Loucy (cell line): ENCODE data around the gene TLCD5.

ENCODE experiments used
- H2AFZ ChIP-seq: fragments of 200-600 bp; sonication (generic); 2 replicates; pipeline ENCODE4 v1.6.0; 2016; ENCODE audit warnings: antibody characterized with exemption, mild to moderate bottlenecking, low read length, moderate library complexity
- H3F3A ChIP-seq: fragments of 200-600 bp; 2 replicates; pipeline ENCODE4 v1.6.0; 2016; ENCODE audit warnings: antibody characterized with exemption, low read depth, mild to moderate bottlenecking
- H3K27me3 ChIP-seq: fragments of 200-600 bp; sonication (generic); 2 replicates; pipeline ENCODE4 v1.6.1; 2014; ENCODE audit warnings: low read length, mild to moderate bottlenecking; ENCODE audit not compliant: insufficient read depth, poor library complexity, severe bottlenecking
- H3K36me3 ChIP-seq: fragments of 200-600 bp; sonication (generic); 2 replicates; pipeline ENCODE4 v1.6.1; 2016; ENCODE audit warnings: low read length; ENCODE audit not compliant: insufficient read depth
- H3K4me1 ChIP-seq: fragments of 200-600 bp; sonication (generic); 2 replicates; pipeline ENCODE4 v1.5.1; 2014; ENCODE audit warnings: low read length, mild to moderate bottlenecking; ENCODE audit not compliant: insufficient read depth, poor library complexity, severe bottlenecking
- H3K4me2 ChIP-seq: fragments of 200-600 bp; sonication (generic); 2 replicates; pipeline ENCODE4 v1.6.0; 2014; ENCODE audit warnings: antibody characterized with exemption, low read length, low read depth, mild to moderate bottlenecking; ENCODE audit not compliant: poor library complexity, severe bottlenecking
- H3K4me3 ChIP-seq: fragments of 200-600 bp; sonication (generic); 2 replicates; pipeline ENCODE4 v1.5.1; 2014; ENCODE audit warnings: low read length, mild to moderate bottlenecking, mixed read lengths; ENCODE audit not compliant: poor library complexity, severe bottlenecking
- H3K79me2 ChIP-seq: fragments of 200-600 bp; sonication (generic); 2 replicates; pipeline ENCODE4 v1.6.1; 2014; ENCODE audit warnings: low read length; ENCODE audit not compliant: insufficient read depth
- H3K9ac ChIP-seq: fragments of 200-600 bp; sonication (generic); 2 replicates; pipeline ENCODE4 v1.6.0; 2014; ENCODE audit warnings: mild to moderate bottlenecking, low read depth, low read length, moderate library complexity; ENCODE audit not compliant: poor library complexity, severe bottlenecking
- H3K9me2 ChIP-seq: fragments of 200-600 bp; sonication (generic); replicated peaks from 2 replicates; pipeline ENCODE4 v1.6.1; 2016; ENCODE audit warnings: low read depth, low read length, mixed read lengths
- H3K9me3 ChIP-seq: fragments of 200-600 bp; sonication (generic); 2 replicates; pipeline ENCODE4 v1.6.1; 2014; ENCODE audit warnings: mild to moderate bottlenecking, antibody characterized with exemption, low read length, low read depth; ENCODE audit not compliant: insufficient read depth
- H4K20me1 ChIP-seq: fragments of 200-600 bp; sonication (generic); 2 replicates; pipeline ENCODE4 v1.6.0; 2014; ENCODE audit warnings: antibody characterized with exemption, low read length, mild to moderate bottlenecking; ENCODE audit not compliant: insufficient read depth, poor library complexity, severe bottlenecking
- CTCF ChIP-seq: fragments of 200-600 bp; sonication (generic); conservative IDR thresholded peaks from 2 replicates; pipeline ENCODE4 v1.5.1; 2014; ENCODE audit warnings: mild to moderate bottlenecking, antibody characterized with exemption, low read length
- EZH2phosphoT487 ChIP-seq: fragments of 200-600 bp; IDR thresholded peaks from 2 replicates; pipeline ENCODE4 v1.6.1; 2018; ENCODE audit warnings: antibody characterized with exemption, mild to moderate bottlenecking, moderate library complexity, borderline replicate concordance

The TLCD5 gene

GRCh38 chr11:120305286-120305685, 19.8 kb upstream of the TLCD5 start:
- no peaks in the 10 kb centered on the region for H3K27me3 ChIP-seq
- H3K4me3 ChIP-seq: no peak overlapping the region
- no peaks in the 10 kb centered on the region for H4K20me1 ChIP-seq
- TF ChIP-seq CTCF (no peak), EZH2phosphoT487 (no peak)
- no peaks in the 10 kb centered on the region for H3F3A ChIP-seq
- no peaks in the 10 kb centered on the region for H3K79me2 ChIP-seq
- H3K9ac ChIP-seq: no peak overlapping the region
- H2AFZ ChIP-seq: no peak overlapping the region
- H3K9me3 ChIP-seq: no peaks in the 10 kb centered on the region
- H3K4me1 ChIP-seq: no peaks in the 10 kb centered on the region
- H3K4me2 ChIP-seq: no peak overlapping the region
- H3K9me2 ChIP-seq: no peaks in the 10 kb centered on the region
- no peaks in the 10 kb centered on the region for H3K36me3 ChIP-seq

GRCh38 chr11:120306519-120307242, 18.4 kb upstream of the TLCD5 start:
- Histone ChIP-seq H3K79me2 (no peaks in the 10 kb centered on the region), H2AFZ (no peak overlapping the region), H3K4me2 (no peak overlapping the region), H3K9me2 (no peaks in the 10 kb centered on the region), H3K9ac (no peak overlapping the region), H4K20me1 (no peaks in the 10 kb centered on the region), H3F3A (no peaks in the 10 kb centered on the region), H3K27me3 (no peaks in the 10 kb centered on the region), H3K36me3 (no peaks in the 10 kb centered on the region), H3K9me3 (no peaks in the 10 kb centered on the region), H3K4me3 (no peak overlapping the region), H3K4me1 (no peaks in the 10 kb centered on the region)
- TF ChIP-seq EZH2phosphoT487 (no peak), CTCF (no peak; the same call in 1 of the 2 replicates)

GRCh38 chr11:120307476-120307875, 17.6 kb upstream of the TLCD5 start:
- TF ChIP-seq EZH2phosphoT487 (no peak), CTCF (no peak)
- Histone ChIP-seq H3K4me3 (no peak overlapping the region), H3K9me3 (no peaks in the 10 kb centered on the region), H3K9me2 (no peaks in the 10 kb centered on the region), H3K9ac (no peak overlapping the region), H2AFZ (no peak overlapping the region), H4K20me1 (no peaks in the 10 kb centered on the region), H3K4me1 (no peaks in the 10 kb centered on the region), H3F3A (no peaks in the 10 kb centered on the region), H3K36me3 (no peaks in the 10 kb centered on the region), H3K79me2 (no peaks in the 10 kb centered on the region), H3K27me3 (no peaks in the 10 kb centered on the region), H3K4me2 (no peak overlapping the region)
